K562 (cell line): ENCODE measurements around the gene CXCL14. TPM values are rescaled to one million over a fixed set of nuclear protein-coding genes. Genes with fewer than 3 reads are reported as not detected.

Experiments
- ATAC-seq: fragments of 200-7000 bp; cut with Tn5 transposase; 3 replicates; pipeline ENCODE4 v1.9.1; 2020; ENCODE audit warnings: moderate library complexity
- BruUV-seq: library from RNA; stranded (reverse); fragments of 400-500 nt; replicated peaks from 2 replicates; lab custom pipeline; 2021; lab: Mats Ljungman, UMichigan
- CTCF ChIA-PET: fragments of 300-600 bp; formaldehyde crosslinking; extraction: SDS; loops from one replicate; lab custom pipeline; 2021; ENCODE audit warnings: low intra/inter-chr PET ratio; lab: Yijun Ruan, JAX
- POLR2A ChIA-PET: fragments of 300-600, 350-650 bp; sonication (Branson Sonifier 250); formaldehyde crosslinking; extraction: SDS; loops from one replicate; lab custom pipeline; 2021; ENCODE audit warnings: antibody characterized with exemption, inconsistent platforms; lab: Yijun Ruan, JAX
- DNase-seq, 4 experiments: peaks; one replicate each; pipeline versions ENCODE4 v3.0.0 to v3.0.0-alpha.2; 2011 to 2018; ENCODE audit warnings: low spot score in 3 of 4, mixed read lengths in 3 of 4; ENCODE audit errors: extremely low read depth in 1 of 4
- FAIRE-seq: peaks from 2 replicates; lab custom pipeline; 2011; peaks lifted over from hg19 to GRCh38; lab: Jason Lieb, UNC
- H2AFZ ChIP-seq: 2 replicates; pipeline ENCODE4 v1.6.0; 2011; ENCODE audit warnings: low read depth, low read length, control low read depth, inconsistent platforms
- H3K27ac ChIP-seq: fragments of 200-600 bp; 3 replicates; pipeline ENCODE4 v1.8.0; 2011; ENCODE audit warnings: low read depth, mild to moderate bottlenecking, control low read depth, inconsistent platforms, low read length, moderate library complexity, mixed read lengths; ENCODE audit errors: extremely low read depth
- H3K27me3 ChIP-seq, 2 experiments: fragments of 300-600 bp in 1 of 2; 2 replicates in 1 of 2; 3 replicates in 1 of 2; pipeline versions ENCODE4 v1.6.0 to v1.8.0; 2011; ENCODE audit warnings: inconsistent platforms in 2 of 2, low read length in 2 of 2, mild to moderate bottlenecking in 1 of 2, mixed read lengths in 1 of 2, moderate library complexity in 1 of 2; ENCODE audit not compliant: control insufficient read depth in 2 of 2, insufficient read depth in 2 of 2
- H3K36me3 ChIP-seq: fragments of 300-600 bp; 3 replicates; pipeline ENCODE4 v1.8.0; 2011; ENCODE audit warnings: mild to moderate bottlenecking, low read length, inconsistent platforms; ENCODE audit not compliant: control insufficient read depth, insufficient read depth
- H3K4me1 ChIP-seq, 2 experiments: fragments of 200-600 bp in 1 of 2; replicated peaks in 1 of 2; 2 replicates in 1 of 2; 3 replicates in 1 of 2; pipeline versions ENCODE4 v1.5.1 to v1.8.0; 2011; ENCODE audit warnings: inconsistent platforms in 2 of 2, low read length in 2 of 2, mild to moderate bottlenecking in 1 of 2, mixed read lengths in 1 of 2, moderate library complexity in 1 of 2; ENCODE audit not compliant: control insufficient read depth in 2 of 2, insufficient read depth in 2 of 2
- H3K4me2 ChIP-seq: 2 replicates; pipeline ENCODE4 v1.6.1; 2011; ENCODE audit warnings: low read length, control low read depth, inconsistent platforms, mixed read lengths; ENCODE audit not compliant: insufficient read depth
- H3K4me3 ChIP-seq: fragments of 200-600 bp; sonication (generic), shearing (Covaris generic); 2 replicates; pipeline ENCODE4 v1.5.1; 2016; ENCODE audit warnings: control low read depth, inconsistent platforms
- H3K79me2 ChIP-seq: fragments of 200-600 bp; 3 replicates; pipeline ENCODE4 v1.8.0; 2011; ENCODE audit warnings: low read length, inconsistent platforms; ENCODE audit not compliant: control insufficient read depth, insufficient read depth
- H3K9ac ChIP-seq, 2 experiments: 2 replicates each; pipeline versions ENCODE4 v1.6.0 to v1.6.1; 2011; ENCODE audit warnings: low read depth in 2 of 2, low read length in 2 of 2, control low read depth in 1 of 2, inconsistent platforms in 1 of 2, mild to moderate bottlenecking in 1 of 2, mixed read lengths in 1 of 2; ENCODE audit not compliant: insufficient read depth in 1 of 2
- H3K9me1 ChIP-seq: one replicate; pipeline ENCODE4 v1.6.0; 2011; ENCODE audit warnings: inconsistent platforms, mild to moderate bottlenecking, low read length, moderate library complexity; ENCODE audit not compliant: control insufficient read depth, insufficient read depth
- H3K9me3 ChIP-seq: replicated peaks from 2 replicates; pipeline ENCODE4 v1.5.1; 2011; ENCODE audit warnings: low read depth, low read length, inconsistent platforms; ENCODE audit not compliant: control insufficient read depth, insufficient read depth
- H4K20me1 ChIP-seq: replicated peaks from 2 replicates; pipeline ENCODE4 v1.6.1; 2011; ENCODE audit warnings: low read length, inconsistent platforms, mixed read lengths; ENCODE audit not compliant: control insufficient read depth, insufficient read depth
- BHLHE40 ChIP-seq: IDR thresholded peaks from 2 replicates; pipeline ENCODE4 v1.6.1; 2011; ENCODE audit warnings: low read length, improper control_type of control experiment
- FOXK2 ChIP-seq, 2 experiments: fragments of 450-650 bp; IDR thresholded peaks in 1 of 2; conservative IDR thresholded peaks in 1 of 2; 2 replicates each; pipeline ENCODE4 v1.6.1; 2016; ENCODE audit warnings: low read depth in 2 of 2, mild to moderate bottlenecking in 1 of 2
- L3MBTL2 ChIP-seq: fragments of 450-650 bp; IDR thresholded peaks from 2 replicates; pipeline ENCODE4 v1.6.1; 2016; ENCODE audit warnings: mild to moderate bottlenecking, moderate library complexity
- MCM3 ChIP-seq: fragments of 450-650 bp; IDR thresholded peaks from 2 replicates; pipeline ENCODE4 v1.6.1; 2016
- NFRKB ChIP-seq: fragments of 450-650 bp; IDR thresholded peaks from 2 replicates; pipeline ENCODE4 v1.6.1; 2016; ENCODE audit warnings: low read depth
- POLR2G ChIP-seq: fragments of 200-400 bp; formaldehyde crosslinking; IDR thresholded peaks from 2 replicates; pipeline ENCODE4 v1.6.1; 2017; ENCODE audit warnings: low read depth, mild to moderate bottlenecking, antibody characterized with exemption, low read length, moderate library complexity
- RAD21 ChIP-seq, 2 experiments: fragments of 250-450 bp in 1 of 2; fragments of 450-650 bp in 1 of 2; sonication (Bioruptor Pico) in 1 of 2; formaldehyde crosslinking in 1 of 2; IDR thresholded peaks in 1 of 2; conservative IDR thresholded peaks in 1 of 2; 2 replicates each; pipeline versions ENCODE4 v1.4.0 to v1.8.0; 2020 to 2022; ENCODE audit warnings: mild to moderate bottlenecking in 2 of 2, moderate library complexity in 1 of 2
- TAF7 ChIP-seq: fragments of 450-650 bp; IDR thresholded peaks from 2 replicates; pipeline ENCODE4 v1.6.1; 2016; ENCODE audit warnings: missing genetic modification characterization, missing compliant biosample characterization
- ZNF263 ChIP-seq: sonication (generic); formaldehyde crosslinking; IDR thresholded peaks from 2 replicates; pipeline ENCODE4 v1.8.0; 2022; ENCODE audit warnings: mild to moderate bottlenecking, missing genetic modification reagents, borderline replicate concordance
- ZNF3 ChIP-seq: fragments of 250-450 bp; sonication (Bioruptor Pico); IDR thresholded peaks from 2 replicates; pipeline ENCODE4 v1.5.0; 2021; ENCODE audit warnings: mild to moderate bottlenecking, moderate library complexity
- ZNF398 ChIP-seq: fragments of 250-450 bp; sonication (Bioruptor Pico); IDR thresholded peaks from 2 replicates; pipeline ENCODE4 v1.8.0; 2021; ENCODE audit warnings: moderate library complexity, mild to moderate bottlenecking, inconsistent platforms
- ZNF764 ChIP-seq: fragments of 250-450 bp; sonication (Bioruptor Pico); IDR thresholded peaks from 2 replicates; pipeline ENCODE4 v1.4.0; 2020; ENCODE audit warnings: low read depth, mild to moderate bottlenecking, moderate library complexity
- WGBS: fragments of 100-300 bp; shearing (Covaris generic); methylation state at CpG from one replicate; pipeline ENCODE4 v1.1.6; 2016; ENCODE audit warnings: low coverage, mixed read lengths; ENCODE audit not compliant: insufficient coverage; ENCODE audit errors: missing lambda C conversion rate; 5-methylcytosine and 5-hydroxymethylcytosine counted together
- in situ Hi-C: fragments of 300-500 bp; cut with MboI; formaldehyde crosslinking; loops from 4 replicates; pipeline ENCODE4 v1.15.0; 2018; ENCODE audit warnings: inconsistent platforms, mixed read lengths
- intact Hi-C: fragments of 100-400 bp; cut with micrococcal nuclease; formaldehyde crosslinking; loops from 2 replicates; pipeline ENCODE4 v1.14.2; 2022
- polyA plus RNA-seq, 8 experiments: library from polyadenylated mRNA; depleted of rRNA in 4 of 8; stranded (reverse) in 5 of 8; unstranded in 3 of 8; fragments of >200 nt; fragmentation: Nextera tagmentation in 2 of 8; fragmentation: Illumina TruSeq in 1 of 8; extraction: Ambion mirVana in 2 of 8; extraction: Trizol in 1 of 8; gene quantifications; 2 replicates each; pipeline versions ENCODE4 v1.2.1 to v1.2.3, GENCODE V29; 2011 to 2014; ENCODE audit warnings: inconsistent platforms in 1 of 8, missing spikeins in 1 of 8
- total RNA-seq, 7 experiments: library from RNA; depleted of rRNA in 6 of 7; stranded (reverse); fragments of >200 nt in 6 of 7; fragmentation: Illumina TruSeq in 2 of 7; extraction: Trizol in 2 of 7; gene quantifications; 2 replicates each; pipeline versions ENCODE4 v1.2.1 to v1.2.3, GENCODE V29; 2011 to 2021; ENCODE audit warnings: low replicate concordance in 1 of 7
- TF ChIP-seq, protein P1 (sequence below), 3 experiments: IDR thresholded peaks in 2 of 3; conservative IDR thresholded peaks in 1 of 3; 2 replicates each; pipeline ENCODE4 v1.5.1; 2011 to 2012; ENCODE audit warnings: low read length in 3 of 3, mild to moderate bottlenecking in 3 of 3, control low read depth in 2 of 3, improper control_type of control experiment in 1 of 3, inconsistent platforms in 1 of 3, low read depth in 1 of 3, mixed read lengths in 1 of 3, moderate library complexity in 1 of 3; ENCODE audit not compliant: insufficient read depth in 2 of 3
- TF ChIP-seq, protein P2 (sequence below): sonication (generic); formaldehyde crosslinking; IDR thresholded peaks from 2 replicates; pipeline ENCODE4 v1.8.0; 2022; ENCODE audit warnings: mild to moderate bottlenecking, missing genetic modification reagents

CXCL14 gene
- total and polyA plus RNA-seq, 9 of the 15 experiments (the other 6 are each of a cell fraction or from before 2014, with no cell fraction given), result not detected

- TF ChIP-seq ZNF398, result no peak
- TF ChIP-seq BHLHE40, result no peak
These were observed 31.1 kb downstream of the CXCL14 start (continued) for GRCh38 chr5:135547590-135548254.

GRCh38 chr5:135546912-135547311 is 31.9 kb downstream of the CXCL14 start:
- ChIA-PET CTCF (no interaction called here), POLR2A (interaction anchor here (0.8 kb wide), 1 partner anchor 89 kb away, joined by 3 read pairs; no protein-coding TSS in a partner anchor)
- Histone ChIP-seq H3K36me3 (no peaks in the 10 kb centered on the region), H3K9ac (no peak overlapping the region), H3K4me1 (peaks cover 0 to 10% of the 10 kb centered on the region in 2 experiments; a peak in 2 of 5 replicates), H3K4me3 (no peak overlapping the region), H3K79me2 (no peaks in the 10 kb centered on the region), H3K9me1 (no peaks in the 10 kb centered on the region), H3K27me3 (peaks cover 0 to 25% of the 10 kb centered on the region in 2 experiments; a peak in 4 of 5 replicates), H3K9me3 (no peaks in the 10 kb centered on the region), H2AFZ (no peak overlapping the region), H3K4me2 (no peak overlapping the region), H3K27ac (no peak overlapping the region), H4K20me1 (peaks cover 8% of the 10 kb centered on the region; the same call in 1 of the 2 replicates)
- FAIRE-seq (no peak), ATAC-seq (no peak), DNase-seq (no peak)
- in situ Hi-C loops, result no loop called here
- WGBS, result 17% methylated on average over 3 of the region's 4 CpGs
- intact Hi-C loops, result no loop called here
- no TSS peak for BruUV-seq
- TF ChIP-seq, protein P1, sequence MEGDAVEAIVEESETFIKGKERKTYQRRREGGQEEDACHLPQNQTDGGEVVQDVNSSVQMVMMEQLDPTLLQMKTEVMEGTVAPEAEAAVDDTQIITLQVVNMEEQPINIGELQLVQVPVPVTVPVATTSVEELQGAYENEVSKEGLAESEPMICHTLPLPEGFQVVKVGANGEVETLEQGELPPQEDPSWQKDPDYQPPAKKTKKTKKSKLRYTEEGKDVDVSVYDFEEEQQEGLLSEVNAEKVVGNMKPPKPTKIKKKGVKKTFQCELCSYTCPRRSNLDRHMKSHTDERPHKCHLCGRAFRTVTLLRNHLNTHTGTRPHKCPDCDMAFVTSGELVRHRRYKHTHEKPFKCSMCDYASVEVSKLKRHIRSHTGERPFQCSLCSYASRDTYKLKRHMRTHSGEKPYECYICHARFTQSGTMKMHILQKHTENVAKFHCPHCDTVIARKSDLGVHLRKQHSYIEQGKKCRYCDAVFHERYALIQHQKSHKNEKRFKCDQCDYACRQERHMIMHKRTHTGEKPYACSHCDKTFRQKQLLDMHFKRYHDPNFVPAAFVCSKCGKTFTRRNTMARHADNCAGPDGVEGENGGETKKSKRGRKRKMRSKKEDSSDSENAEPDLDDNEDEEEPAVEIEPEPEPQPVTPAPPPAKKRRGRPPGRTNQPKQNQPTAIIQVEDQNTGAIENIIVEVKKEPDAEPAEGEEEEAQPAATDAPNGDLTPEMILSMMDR (IDR thresholded peaks at IDR 0.05 in 2 of 3, conservative IDR thresholded peaks at IDR 0.05 in 1 of 3; ENCODE audit: insufficient read depth in 2 of 3, low read depth in 1 of 3, low read length in 3 of 3), result peak in 2 of 3 experiments; percentile 3 to 37; a peak in 2 of 6 replicates
- no peak for TF ChIP-seq TAF7
- TF ChIP-seq, protein P2, sequence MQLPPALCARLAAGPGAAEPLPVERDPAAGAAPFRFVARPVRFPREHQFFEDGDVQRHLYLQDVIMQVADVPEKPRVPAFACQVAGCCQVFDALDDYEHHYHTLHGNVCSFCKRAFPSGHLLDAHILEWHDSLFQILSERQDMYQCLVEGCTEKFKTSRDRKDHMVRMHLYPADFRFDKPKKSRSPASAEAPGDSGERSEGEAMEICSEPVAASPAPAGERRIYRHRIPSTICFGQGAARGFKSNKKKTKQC (CRISPR knock-in tag), result no peak
- no peak for TF ChIP-seq ZNF764 (CRISPR knock-in tag)
- TF ChIP-seq ZNF3 (CRISPR knock-in tag), result no peak
- no peak for TF ChIP-seq NFRKB
- peak in 1 of 2 experiments; percentile 59; a peak in 2 of 4 replicates for TF ChIP-seq RAD21 (CRISPR knock-in tag; conservative IDR thresholded peaks at IDR 0.05 in 1 of 2, IDR thresholded peaks at IDR 0.05 in 1 of 2)
- no peak for TF ChIP-seq ZNF263 (CRISPR knock-in tag)
- TF ChIP-seq POLR2G, result no peak
- TF ChIP-seq FOXK2 (conservative IDR thresholded peaks at IDR 0.05 in 1 of 2, IDR thresholded peaks at IDR 0.05 in 1 of 2; ENCODE audit: low read depth in 2 of 2), result no peak
- no peak for TF ChIP-seq MCM3
- no peak for TF ChIP-seq L3MBTL2
